ENCODE data around the gene WHRN.

- TF ChIP-seq CTCF (IDR thresholded peaks at IDR 0.05) (no peak), EP300 (IDR thresholded peaks at IDR 0.05) (no peak), POLR2A (IDR thresholded peaks at IDR 0.05) (no peak), POLR2AphosphoS5 (IDR thresholded peaks at IDR 0.05) (no peak)
Measured at GRCh38 chr9:114433720-114434255, 71.5 kb downstream of the WHRN start.
